SK-N-SH (cell line): ENCODE results near the gene PARP15.

Experiments used
- CTCF ChIP-seq: fragments of 200-600 bp; sonication (generic); IDR thresholded peaks from 2 replicates; pipeline ENCODE4 v1.6.1; 2017; ENCODE audit warnings: antibody characterized with exemption, mild to moderate bottlenecking, moderate library complexity
- EP300 ChIP-seq, 2 experiments: IDR thresholded peaks; 2 replicates each; pipeline versions ENCODE4 v1.4.0 to v1.6.1; 2012; ENCODE audit warnings: borderline replicate concordance in 1 of 2, low read depth in 1 of 2, low read length in 1 of 2
- EZH2phosphoT487 ChIP-seq: fragments of 200-600 bp; sonication (generic); IDR thresholded peaks from 2 replicates; pipeline ENCODE4 v1.6.1; 2017; ENCODE audit warnings: low read depth, mixed run types, mild to moderate bottlenecking, antibody characterized with exemption, moderate library complexity, borderline replicate concordance
- FOXM1 ChIP-seq: IDR thresholded peaks from 2 replicates; pipeline ENCODE4 v1.4.0; 2012; ENCODE audit warnings: low read depth, mild to moderate bottlenecking
- GATA2 ChIP-seq: sonication (generic); formaldehyde crosslinking; IDR thresholded peaks from 2 replicates; pipeline ENCODE4 v1.5.0; 2020; ENCODE audit warnings: mild to moderate bottlenecking, missing genetic modification reagents
- MXI1 ChIP-seq: IDR thresholded peaks from 2 replicates; pipeline ENCODE4 v1.6.1; 2012; ENCODE audit warnings: mild to moderate bottlenecking, low read depth, low read length, improper control_type of control experiment
- POLR2AphosphoS5 ChIP-seq: IDR thresholded peaks from 2 replicates; pipeline ENCODE4 v1.6.1; 2012; ENCODE audit warnings: low read depth, low read length
- RAD21 ChIP-seq: IDR thresholded peaks from 2 replicates; pipeline ENCODE4 v1.6.1; 2012; ENCODE audit warnings: mild to moderate bottlenecking, low read length
- RCOR1 ChIP-seq: fragments of 150-350 bp; IDR thresholded peaks from 2 replicates; pipeline ENCODE4 v1.6.1; 2017; ENCODE audit warnings: antibody characterized with exemption, low read length
- REST ChIP-seq: IDR thresholded peaks from 2 replicates; pipeline ENCODE4 v1.6.1; 2012; ENCODE audit warnings: mild to moderate bottlenecking, low read depth, low read length, moderate library complexity
- SIN3A ChIP-seq: IDR thresholded peaks from 2 replicates; pipeline ENCODE4 v1.6.1; 2012; ENCODE audit warnings: low read depth, mild to moderate bottlenecking, low read length, moderate library complexity, borderline replicate concordance
- SMC3 ChIP-seq: IDR thresholded peaks from 2 replicates; pipeline ENCODE4 v1.6.1; 2012; ENCODE audit warnings: low read depth, low read length, improper control_type of control experiment
- TAF1 ChIP-seq: IDR thresholded peaks from 2 replicates; pipeline ENCODE4 v1.6.1; 2012; ENCODE audit warnings: low read depth, mild to moderate bottlenecking, low read length, moderate library complexity, borderline replicate concordance
- YY1 ChIP-seq: IDR thresholded peaks from 2 replicates; pipeline ENCODE4 v1.4.0; 2012; ENCODE audit warnings: low read depth, mild to moderate bottlenecking

GRCh38 chr3:122562923-122563716 is 14.3 kb upstream of the PARP15 start:
- TF ChIP-seq POLR2AphosphoS5 (no peak), CTCF (no peak), FOXM1 (no peak), SMC3 (no peak), REST (peak; percentile 65; the same call in 1 of the 2 replicates), EP300 (IDR thresholded peaks at IDR 0.05; ENCODE audit: borderline replicate concordance in 1 of 2, low read depth in 1 of 2, low read length in 1 of 2) (no peak), YY1 (no peak), SIN3A (no peak), MXI1 (no peak), TAF1 (no peak), RCOR1 (no peak), RAD21 (no peak), GATA2 (CRISPR knock-in tag) (no peak), EZH2phosphoT487 (no peak)
